Measurements from ENCODE around the gene TET3.

Gene TET3

DNA sequence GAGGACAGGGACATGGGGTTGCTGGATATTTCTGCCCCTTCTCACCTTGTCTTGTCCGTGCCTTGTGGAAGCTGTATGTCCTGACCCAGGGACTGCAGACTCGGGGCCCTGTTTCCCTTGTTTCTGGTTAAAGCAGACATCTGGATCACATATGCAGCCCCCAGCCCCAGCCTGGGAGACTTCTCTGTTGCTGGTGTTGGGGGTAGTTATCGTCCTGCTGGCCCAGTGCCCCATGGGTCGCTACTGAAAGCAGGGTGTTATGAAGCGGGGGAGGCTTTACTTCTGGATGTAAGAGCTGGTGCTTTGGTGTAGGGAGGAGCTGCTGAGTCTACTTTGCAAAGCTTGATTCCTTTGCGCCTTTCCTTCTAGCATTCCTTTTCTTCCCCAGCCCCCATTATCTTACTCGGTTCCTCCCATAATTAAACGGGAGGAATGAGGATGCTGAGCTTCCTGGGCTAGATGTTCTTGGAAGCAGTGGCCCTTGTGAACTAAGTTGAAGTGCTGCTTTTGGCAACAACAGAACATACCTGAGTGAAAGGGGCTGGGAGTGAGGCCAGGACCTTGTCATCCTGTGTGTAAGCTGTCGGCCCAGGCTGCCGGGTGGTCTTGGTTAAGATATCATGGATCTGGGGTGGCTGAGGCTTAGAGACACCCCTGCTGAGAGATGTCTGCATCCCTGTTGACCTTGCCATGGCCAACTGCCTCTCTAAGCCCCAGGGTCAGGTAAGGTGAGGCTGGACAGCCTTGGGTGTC is 3.4 kb downstream of the TET3 start:
- DNase-seq: no peak

DNA sequence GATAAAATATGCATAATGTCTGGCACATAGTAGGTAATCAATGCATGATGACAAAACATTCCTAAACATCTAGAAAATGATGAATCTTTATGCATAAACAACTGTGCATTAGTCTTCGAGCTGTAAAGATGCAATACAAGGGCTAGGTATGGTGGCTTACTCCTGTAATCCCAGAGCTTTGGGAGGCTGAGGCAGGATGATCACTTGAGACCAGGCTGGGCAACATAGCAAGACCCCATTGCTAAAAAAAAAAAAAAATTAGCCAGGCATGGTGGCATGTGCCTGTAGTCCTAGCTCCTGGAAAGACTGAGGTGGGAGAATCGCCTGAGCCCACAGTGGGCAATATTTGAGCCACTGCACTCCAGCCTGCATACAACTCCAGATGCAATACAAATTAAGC is 5.3 kb downstream of the TET3 start:
- no peak for DNase-seq

DNA sequence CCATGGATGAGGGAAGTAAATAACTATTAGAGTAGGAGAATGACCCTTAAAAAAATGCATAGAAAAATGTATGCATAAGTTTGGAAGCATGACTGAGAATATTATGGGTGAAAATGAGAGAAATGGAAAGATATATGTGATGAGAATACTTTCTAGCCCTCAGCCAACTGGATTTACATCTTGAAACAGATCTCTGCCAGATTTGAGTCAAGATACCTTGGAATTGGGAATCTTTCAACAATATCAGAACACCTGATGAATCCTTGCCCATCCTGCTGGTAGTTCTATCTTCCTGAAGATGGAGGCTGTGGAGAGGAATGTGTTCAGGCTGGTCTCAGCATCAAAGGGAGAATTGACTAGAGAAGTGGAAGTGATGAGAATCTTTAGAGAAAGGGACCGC is 5.8 kb downstream of the TET3 start:
- DNase-seq: no peak

DNA sequence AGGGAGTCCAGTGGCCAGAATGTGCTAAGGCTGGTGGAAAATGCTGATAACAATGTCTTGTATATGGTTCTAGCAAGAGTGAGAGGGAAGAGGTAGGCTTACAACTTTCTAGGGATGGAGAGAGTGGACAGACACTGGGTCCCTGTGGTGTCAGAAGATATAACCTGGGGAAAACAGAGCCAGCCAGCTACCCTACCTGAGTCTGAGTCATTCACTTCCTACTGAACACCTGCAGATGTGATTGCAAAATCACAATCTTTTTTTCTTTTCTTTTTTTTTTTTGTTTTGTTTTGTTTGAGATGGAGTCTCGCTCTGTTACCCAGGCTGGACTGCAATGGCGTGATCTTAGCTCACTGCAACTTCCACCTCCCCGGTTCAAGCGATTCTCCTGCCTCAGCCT is 7.3 kb downstream of the TET3 start:
- no peak for DNase-seq

DNA sequence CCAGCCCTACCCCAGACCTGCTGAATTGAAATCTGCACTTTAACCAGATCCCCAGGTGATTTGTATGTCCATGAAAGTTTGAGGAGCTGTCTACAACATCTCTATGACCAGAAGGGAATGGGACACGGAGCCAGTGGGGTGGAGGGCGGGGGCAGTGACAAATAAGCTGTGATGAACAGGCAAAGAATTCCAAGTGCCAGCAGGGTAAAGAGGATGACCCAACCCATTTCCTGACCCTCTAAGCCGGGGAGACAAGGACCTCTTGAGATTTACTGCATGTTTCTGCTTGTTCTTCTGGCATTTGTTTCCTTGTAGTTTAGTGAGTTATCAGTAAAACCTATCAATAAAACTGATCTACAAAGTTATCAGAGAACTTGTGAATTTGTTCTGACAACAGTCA is 8.7 kb downstream of the TET3 start:
- DNase-seq: no peak

DNA sequence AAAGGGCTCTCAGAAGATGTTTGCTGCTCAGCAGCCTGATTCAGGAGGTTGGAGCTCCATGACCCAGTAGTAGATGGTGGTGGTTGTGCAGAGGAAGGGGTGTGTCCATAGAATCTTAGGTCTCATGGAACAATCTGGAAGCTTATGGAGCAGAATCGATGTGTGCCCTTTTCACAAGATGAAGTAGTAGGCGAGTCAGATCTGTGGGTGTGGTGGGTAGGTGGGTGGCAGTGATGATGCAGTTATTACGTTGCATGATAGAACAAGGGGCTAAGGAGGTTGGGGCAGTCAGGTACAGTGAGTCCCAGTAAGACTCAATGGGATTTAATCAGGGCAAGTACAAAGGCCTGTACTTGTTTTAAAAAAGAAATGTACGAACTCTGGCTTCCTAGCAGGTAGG is 9.1 kb downstream of the TET3 start:
- no peak for DNase-seq

DNA sequence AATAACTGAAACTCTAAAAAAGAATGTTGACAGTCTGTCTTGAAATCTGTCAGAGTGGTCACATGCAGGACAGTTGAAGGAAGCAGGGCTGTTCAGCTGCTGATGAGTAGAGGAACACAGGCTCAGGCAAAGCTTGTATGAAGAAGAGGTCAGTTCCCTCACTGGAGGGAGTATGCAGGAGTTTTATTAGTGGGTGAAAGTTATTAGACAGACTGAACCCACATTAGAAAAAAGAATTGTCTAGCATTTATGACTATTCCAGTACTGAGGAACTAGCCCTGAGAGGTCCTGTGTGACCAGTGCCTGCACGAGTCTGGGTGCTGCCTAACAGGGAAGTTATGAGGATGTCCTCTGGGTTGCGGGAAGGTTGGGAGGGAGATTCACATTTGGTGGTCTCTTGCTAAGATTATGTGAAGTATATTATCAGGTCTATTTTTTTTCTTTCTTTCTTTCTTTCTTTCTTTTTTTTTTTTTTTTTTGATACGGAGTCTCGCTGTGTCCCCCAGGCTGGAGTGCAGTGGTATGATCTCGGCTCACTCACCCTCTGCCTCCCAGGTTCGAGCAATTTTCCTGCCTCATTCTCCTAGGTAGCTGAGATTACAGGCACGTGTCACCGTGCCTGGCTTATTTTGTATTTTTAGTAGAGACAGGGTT is 9.6 kb downstream of the TET3 start:
- no peak for DNase-seq

DNA sequence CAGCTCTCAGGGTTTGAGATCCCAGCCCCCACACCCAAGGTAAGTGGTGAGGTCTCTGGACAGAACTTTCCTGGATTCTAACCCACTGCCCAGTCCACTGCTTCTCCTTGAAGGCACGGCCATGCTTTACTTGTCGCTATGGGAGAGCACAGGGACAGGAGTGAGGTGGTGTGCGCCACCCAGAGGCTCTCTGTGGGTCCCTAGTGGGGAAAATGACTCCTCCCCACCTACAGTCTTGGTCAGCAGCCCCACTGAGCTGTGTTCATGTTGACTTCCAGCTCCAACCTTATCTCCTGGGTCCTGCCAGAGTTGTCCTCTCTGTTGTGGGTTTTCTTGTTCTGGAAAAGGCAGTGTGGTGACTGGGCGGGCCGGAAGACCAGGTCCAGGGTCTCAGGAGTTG is 11.1 kb downstream of the TET3 start:
- no peak for DNase-seq

DNA sequence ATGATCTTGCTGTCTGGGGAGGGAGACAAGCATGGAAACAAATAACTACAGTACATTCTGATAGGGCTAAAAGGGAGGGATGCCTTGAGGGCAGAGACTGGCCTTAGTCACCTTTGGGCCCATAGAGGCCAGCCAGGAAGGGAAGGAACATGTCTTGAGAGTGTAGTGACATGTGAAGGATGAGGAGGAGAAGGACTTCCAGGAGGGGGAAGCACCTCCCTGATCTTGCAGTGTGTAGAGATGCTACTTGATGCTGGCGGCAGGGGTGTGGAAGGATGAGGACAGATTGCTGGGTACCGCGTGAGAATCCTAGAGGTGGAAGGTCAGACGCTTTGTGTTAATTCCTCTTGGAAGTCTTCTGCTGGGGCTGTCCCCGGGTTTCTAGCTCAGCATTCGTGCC is 13.1 kb downstream of the TET3 start:
- no peak for DNase-seq

DNA sequence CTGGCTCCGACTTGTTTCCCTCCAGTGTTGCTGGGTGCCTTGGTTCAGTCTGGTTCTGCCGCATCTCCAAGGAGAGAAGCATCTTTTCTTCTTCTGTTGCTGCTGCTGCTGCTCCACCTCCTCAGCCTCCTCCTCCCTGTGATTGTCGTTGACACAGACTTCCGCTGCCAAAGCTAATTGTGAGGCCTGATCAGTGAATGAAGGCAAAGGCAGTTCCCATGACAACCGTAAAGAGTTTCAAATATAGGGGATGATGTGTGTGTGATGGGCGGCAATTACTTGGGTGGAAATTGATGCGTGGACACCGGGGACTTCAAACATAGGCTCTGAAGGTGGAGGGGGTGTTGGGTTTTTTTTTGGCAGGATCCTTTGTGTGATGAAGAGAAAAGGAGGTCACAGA is 13.7 kb downstream of the TET3 start:
- DNase-seq: no peak

DNA sequence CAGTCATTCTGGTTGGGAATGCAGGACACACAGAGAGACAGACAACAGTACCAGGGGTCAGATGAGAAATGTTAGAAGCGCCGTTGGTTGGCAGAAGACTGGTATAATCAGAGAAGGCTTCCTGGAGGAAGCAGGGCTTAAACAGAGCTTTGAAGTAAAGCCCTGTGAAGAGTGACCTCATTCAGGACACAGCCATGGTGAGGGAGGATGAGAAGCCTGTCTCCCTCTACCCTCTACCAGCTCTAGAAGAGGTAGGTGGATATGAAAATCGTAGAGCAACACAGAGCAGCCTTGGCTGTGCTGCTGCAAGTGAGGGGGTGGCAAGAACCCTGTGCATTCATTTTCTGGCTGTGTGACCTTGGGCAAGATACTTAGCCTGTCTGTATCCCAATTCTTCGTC is 14.2 kb downstream of the TET3 start:
- DNase-seq: no peak

DNA sequence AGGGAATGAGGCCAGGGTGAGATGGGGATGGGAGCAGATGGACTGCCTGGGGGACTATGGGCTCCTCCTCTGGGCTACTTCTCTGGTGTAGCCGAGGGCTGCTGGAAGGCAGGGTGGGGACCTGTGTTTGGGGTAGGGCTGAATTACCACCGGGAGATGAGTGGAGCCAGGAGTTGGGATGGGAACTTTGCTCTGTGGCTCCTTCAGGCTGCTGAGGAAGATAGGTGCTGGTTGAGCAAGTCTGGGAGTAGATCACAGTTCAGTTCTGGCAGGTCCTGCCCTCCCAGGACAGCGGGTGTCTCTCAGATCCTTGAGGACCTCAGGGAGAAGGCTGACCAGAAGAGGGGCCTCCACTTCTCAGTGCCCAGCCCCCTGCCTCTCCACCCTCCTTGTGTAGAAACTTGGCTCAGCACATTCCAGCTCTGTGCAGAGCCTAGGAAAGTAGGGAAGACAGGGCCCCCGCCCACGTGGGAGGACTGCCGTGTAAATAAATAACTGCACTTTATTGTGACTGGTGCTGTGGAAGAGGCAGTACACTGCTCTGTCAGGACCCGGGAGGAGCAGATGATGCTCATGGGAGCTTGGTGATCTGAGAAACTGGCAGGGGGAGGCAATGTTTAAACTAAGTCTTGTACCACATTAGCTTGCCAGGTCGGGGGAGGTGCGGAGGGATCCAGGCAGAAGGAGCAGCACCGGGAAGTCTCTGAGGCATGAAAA is 15.3 kb downstream of the TET3 start:
- DNase-seq: no peak

DNA sequence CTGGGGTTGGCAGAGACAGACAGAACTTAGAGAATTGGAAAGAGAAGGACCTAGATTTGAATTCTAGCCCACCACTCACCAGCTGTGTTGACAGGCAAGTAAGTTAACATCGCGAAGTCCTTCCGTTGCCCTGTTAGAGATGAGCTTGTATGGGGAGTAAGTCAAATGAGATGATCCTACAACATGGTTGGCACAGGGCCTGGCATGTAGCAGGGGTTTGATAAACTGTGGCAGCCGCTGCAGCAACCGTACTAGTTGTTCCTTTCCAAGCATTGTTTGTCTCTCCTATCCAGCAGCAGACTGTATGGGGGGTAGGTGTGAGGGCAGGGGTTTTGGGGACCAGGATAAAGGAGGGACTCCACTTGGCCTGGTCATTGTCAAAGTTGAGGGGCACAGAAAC is 16.0 kb downstream of the TET3 start:
- no peak for DNase-seq

DNA sequence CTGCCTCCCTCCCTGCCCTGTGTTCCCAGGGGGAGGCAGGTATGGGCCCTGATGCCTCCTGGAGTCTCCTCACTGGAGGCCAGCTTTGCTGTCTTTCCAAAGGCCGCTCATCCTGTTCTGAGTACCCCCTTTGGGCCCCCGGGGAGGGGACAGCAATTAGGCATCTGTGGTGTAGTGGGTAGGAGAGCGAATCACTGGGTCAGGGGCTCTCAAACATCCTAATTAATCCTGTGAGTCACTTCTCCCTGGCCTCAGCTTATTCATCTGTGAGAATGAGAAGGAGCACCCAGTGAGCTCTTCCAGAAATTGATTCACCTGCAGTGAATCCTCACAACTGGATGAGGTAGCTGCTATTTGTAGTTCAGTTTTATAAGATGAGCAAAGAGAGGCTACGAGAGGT is 16.4 kb downstream of the TET3 start:
- no peak for DNase-seq

DNA sequence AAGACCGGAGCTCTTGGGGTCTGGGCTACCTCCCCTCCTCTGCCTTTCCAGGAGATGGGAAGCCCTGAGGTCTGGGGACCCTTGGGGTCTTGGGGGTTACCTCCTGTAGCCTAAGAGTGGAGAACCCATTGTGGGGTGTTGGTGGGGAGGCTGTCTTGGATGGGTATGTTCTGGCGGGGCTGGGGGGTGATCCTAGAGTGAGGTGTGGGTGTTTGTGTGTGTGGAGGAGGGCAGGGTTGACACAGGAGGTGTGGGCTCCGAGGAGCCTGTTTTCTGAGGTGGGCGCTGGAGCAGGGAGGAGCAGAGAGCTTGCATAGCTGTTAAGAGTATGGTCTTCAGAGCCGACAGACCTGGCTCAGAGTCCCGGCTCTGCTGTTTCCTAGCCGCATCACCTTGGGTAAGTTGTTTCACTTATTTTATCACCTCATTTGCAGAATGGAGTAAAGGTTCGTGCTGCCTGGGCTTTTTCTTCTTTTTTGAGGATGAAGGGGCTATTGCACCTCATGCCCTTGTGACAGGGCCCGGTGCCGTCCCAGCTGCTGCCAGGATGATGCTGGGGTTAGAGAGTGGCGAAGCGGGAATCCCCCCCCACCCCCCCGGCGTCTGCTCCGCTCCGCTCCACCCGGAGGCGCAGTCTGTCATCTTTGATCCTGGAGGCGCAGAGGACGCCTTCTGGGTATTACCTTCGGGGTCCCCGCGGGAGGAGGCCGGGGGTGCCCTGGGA is 17.2 kb downstream of the TET3 start:
- no peak for DNase-seq

DNA sequence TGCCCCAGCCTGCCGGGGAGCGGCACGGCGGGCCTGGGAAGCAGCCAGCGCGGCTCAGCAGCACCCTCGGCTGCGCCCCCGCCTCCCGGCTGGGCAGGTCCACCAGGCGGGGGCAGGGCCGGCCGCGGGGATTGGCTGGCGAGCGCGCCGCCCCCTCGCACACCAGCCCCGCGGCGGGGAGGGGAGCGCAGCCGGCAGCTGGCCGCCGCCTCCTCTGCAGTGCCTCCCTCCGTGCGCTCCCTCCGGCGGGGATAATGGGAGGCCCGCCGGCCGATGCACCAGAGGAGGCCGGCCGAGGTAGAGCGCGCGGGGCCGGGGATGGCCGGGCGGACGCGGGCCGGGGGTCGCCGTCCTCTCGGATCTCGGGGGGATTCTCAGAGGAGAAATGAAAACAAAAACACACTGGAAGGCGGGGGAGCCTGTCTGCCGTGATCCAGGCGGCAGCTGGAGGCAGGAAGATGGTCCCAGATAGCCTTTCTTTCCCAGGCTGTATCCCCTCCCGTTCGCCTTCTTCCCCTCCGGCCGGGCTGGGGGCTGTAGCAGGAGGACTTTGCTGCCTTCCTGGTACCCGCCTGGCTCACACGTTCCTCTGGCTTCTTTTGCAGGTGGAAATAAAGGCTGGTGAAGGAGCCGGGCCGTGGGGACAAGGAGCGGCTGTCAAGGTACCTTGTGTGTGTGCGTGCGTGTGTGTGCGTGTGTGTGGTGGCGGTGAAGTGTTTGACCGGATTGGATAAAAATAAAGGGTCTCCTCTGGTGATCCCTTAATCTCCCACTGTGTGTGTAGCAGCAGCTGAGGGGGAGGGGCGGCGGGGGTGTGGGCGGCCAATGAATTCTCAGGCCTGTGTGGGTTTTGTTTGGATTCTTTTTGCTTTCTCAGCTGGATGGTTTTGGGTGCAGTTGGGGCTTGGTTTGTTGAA is 18.1 kb downstream of the TET3 start:
- DNase-seq: no peak

DNA sequence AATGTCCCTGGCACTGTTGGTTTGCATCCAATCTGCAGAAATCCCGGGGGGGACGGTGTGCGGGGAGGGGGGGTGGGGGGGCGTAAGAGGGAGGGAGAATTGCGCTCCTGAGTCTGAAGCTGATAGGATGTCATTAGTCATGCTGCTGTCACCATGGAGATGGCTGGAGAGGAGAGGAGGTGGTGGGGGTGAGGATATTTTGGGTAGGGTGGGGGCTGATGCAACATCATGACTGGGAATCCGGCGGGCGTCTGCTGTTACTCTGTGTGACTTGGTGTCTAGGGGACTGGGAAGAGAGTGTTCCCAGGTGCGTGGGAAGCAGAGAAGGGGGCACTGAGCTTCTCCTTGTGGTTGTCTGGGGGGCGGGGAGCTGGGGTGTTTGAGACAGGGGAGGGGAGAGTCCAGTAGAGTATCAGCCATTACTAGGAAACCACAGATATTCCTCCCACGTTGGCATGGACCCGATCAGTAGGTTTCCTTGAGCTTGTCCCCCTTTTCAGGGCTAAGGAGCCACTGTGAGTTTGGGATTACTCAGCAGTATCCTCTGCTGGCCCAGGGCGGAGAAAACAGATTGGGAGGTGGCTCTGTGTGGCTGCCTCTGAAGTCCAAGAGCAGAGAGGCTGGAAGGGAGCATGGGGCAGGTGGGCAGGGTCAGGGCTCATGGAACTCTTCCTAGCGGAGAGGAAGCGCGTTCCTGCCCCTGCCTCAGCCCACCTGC is 18.9 kb downstream of the TET3 start:
- DNase-seq: no peak

DNA sequence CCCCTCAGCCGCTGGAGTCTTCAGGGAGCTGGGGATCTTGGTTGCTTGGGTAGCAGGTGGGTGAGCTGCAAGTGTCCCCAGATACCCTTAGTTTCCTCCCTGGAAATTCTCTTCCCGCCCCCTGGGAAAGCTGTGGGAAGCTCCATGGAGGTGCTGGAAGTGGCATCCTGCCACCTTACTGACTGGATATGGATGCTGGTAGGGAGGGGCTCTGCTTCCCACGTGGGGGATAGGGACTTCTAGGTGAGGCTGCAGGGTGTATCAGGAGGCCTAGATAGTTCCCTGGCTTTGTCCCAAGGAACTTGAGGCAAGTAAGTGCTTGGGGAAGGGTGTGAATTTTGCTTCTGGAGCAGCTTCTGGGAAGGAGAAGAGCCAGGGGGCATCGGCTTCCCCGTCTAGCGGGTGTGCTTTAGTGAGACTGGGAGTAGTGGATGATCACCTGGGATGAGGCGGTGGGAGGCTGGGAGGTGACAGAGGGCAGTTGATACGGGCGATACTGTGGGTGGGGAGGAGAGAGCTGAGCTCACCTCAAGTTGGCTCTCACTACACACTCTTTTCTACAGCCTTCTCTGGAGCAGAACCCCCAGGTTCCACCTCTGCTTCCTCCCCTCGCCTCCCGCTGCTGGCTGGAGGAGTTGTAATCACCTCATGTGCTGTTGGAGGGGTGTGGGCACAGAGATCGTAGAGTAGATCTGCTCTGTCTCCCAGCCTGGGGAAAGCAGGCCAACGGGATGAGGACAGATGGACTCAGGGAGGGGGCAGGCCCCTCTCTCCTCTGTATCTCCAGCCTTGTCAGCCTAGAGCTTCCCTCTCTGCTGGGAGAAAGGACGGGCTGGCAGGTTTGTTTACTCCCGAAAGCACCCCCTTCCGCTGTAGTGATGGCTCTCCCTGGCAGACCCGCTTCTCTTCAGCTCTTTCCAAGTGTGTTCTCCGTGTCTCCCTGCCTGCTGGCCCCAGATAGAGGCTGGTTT is 19.8 kb downstream of the TET3 start:
- DNase-seq: no peak

DNA sequence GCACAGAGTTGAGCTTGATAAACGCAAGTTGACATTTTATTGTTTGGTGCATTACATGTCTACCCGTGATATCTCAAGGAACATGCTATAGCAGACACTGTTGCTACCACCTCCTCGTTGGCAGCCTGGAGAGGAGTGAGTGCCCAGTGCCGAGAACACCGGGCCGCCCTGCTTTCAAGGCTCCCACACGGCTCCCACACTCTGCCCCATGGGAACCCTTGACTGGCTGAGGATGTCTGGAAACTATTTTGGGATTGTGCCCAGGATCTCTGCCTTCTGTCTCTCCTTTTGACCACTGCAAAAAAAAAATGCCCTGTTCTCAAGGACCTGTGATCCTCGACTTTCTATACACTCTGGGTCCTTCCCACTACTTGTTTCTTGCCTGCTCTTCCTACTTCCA is 21.1 kb downstream of the TET3 start:
- DNase-seq: no peak

DNA sequence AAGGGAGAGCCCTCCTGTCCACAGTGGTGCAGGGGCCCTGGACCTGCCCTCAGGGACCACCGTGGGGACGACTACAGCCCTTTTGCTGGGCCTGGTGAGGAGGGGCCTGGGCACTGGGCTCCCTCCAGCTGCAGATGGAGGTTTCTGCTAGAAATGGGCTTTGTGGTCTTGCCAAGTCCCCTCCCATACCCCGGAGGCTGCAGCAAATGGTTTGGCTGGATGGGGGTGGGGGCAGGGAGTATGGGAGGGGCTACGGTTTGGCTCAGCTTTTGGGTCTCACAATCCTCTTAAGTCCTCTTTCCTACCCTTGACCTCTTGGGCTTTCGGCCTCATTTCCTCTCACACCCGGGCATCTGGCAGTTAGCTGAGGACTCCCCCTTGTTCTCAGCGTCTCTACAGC is 21.7 kb downstream of the TET3 start:
- no peak for DNase-seq

DNA sequence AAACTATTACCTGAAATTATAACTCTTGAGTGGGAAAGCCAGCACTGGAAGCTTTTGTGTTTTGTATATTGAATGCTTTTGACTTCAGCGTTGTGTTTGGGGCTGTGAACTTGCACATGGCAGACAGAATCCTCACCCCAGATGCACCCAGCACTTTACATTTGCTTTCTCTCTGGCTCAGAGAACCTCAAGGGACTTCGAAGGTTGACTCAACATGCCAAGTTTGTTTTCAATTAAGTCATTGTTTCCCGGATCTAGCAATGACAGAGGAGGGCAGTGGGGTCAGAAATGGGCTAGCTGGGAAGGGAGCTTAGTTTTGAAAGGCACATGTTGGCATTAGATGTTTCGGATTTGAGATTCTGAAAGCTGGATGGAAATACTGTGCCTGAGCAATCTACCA is 22.4 kb downstream of the TET3 start:
- no peak for DNase-seq

All from Kasumi-1 (cell line).